Activated T-cell treated with anti-CD3 and anti-CD28 coated beads for 4 hours (primary cell): Measurements from ENCODE around the gene POLR1A.

Experiments
- DNase-seq: peaks from one replicate; pipeline ENCODE4 v3.0.0-alpha.2; 2020

POLR1A gene

DNA sequence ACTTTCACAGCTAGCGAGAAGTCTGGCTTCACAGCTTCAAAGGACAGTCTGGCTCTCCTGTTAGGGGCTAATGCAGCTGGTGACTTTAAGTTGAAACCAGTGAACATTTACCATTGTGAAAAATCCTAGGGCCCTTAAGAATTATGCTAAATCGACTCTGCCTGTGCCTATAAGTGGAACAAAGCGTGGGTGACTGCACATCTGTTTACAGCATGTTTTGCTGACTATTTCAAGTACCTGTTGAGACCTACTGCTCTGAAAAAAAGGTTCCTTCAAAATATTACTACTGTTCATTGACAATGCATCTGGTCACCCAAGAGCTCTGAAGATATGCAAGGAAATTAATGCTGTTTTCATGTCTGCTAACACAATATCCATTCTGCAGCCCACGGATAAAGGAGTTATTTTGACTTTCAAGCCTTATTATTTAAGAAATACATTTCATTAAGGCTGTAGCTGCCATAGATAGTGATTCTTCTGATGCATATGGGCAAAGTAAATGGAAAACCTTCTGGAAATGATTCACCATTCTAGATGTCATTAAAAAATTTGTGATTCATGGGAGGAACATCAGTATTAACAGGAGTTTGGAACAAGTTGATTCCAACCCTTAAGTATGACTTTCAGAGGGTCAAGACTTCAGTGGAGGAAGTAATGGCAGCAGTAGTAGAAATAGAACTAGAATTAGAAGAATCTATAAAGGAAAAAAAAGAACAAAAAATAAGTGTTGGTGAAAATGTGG lies 48.9 kb downstream of the POLR1A start:
- no peak for DNase-seq

- DNase-seq: no peak
These were observed 50.4 kb downstream of the POLR1A start for GRCh38 chr2:86055314-86055713.

DNA sequence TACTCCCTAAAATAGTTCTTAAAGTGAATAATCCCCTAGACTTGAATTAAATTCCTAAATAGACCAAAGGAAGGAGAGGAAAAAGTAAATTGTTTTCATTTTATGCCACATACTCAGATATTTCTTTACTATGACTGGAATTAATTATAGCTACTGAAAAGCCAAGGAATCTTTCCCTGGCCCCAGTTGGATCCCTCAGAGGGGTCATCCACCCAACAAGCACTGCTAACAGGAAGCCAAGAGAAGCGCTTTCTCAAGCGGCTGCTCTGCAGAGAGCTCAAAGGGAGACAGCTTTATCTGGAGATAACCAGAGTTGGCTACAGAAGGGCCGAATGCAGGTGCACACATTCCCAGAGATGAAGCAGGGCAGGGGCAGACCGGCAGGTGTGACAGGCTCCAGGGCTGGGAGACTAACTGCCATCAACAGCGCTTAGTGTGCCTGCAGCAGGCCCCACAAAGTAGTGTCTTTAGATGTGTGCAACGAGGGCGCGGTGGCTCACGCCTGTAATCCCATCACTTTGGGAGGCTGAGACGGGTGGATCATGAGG lies 51.1 kb downstream of the POLR1A start:
- DNase-seq: no peak

DNA sequence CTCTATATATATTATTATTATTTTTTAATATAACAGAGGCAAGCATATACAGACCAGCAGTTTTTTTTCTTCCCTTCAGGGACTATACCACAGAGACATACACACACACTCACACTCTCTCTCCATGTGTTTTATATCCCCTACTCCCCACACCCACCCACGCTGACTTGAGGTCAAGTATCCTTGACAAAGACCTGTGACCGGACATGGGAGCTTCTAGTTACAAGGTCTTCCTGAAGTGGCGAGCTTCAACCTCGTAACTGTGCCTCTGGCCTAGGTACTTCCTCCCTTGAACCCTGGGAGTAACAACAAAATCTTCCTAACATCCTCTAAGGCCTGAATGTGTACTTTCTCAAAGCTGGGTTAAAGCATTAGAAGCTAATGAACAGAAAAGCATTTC lies 52.5 kb downstream of the POLR1A start:
- DNase-seq: no peak

DNA sequence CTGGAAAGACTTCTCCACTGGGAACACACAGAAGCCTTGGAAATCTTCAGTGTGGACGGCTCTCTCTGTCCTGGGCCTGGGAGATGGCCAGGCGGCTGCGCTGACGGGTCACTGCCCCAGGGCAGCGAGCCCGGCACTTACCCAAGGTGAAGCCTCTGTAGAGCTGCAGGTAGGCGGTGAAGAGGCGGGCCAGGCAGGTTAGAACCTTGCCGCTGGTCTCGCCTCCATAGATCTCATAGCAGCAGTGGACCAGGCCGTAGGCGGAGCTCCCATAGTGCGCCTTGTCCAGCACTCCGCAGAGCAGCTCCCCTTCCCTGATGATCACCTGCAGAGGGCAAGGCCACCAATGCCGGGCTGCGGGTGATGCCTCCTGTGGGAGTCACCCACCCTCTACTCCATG lies 53.0 kb downstream of the POLR1A start:
- DNase-seq: no peak

DNA sequence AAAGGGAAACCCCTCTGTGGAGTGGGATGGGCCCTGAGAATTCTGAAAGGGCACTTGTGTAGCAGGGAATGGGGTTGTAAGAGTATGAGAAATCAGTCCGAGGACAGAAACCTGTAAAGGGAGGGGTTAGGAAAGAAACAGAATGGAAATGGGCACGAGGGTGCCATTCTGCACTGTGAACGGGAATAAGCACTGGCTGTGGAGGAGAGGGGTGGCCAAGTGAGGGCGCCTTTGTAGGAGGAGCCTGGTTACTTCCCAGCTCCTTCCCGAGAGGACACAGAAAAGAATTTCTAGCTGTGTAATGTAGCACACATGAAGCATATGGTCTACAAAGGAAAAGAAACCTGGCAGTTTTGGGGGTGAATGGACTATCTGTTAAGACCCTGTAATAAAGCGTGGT lies 53.4 kb downstream of the POLR1A start:
- DNase-seq: no peak

DNA sequence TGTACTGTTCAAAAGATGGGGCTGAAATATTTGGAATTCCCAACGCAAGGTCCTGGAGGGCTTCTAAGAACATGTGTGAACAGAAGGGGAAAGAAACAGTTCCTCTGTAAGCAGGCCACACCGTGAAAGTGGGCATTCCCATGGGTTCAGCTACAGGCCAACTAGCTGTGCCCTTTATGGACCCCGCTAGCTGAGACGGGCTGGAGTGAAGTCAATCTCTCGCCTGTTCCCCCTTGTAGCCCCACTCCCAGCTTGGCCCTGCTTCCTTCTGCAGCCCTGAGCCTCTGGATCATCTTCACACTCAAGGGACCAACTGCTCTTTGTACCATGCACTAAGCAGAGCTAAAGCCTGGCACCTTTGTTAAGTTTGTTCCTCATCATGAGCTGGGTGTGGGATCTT lies 55.4 kb downstream of the POLR1A start:
- no peak for DNase-seq

- DNase-seq: no peak
These were observed 56.2 kb downstream of the POLR1A start for GRCh38 chr2:86049529-86049928.

- no peak for DNase-seq
These were observed 56.8 kb downstream of the POLR1A start for GRCh38 chr2:86048888-86049287.

DNA sequence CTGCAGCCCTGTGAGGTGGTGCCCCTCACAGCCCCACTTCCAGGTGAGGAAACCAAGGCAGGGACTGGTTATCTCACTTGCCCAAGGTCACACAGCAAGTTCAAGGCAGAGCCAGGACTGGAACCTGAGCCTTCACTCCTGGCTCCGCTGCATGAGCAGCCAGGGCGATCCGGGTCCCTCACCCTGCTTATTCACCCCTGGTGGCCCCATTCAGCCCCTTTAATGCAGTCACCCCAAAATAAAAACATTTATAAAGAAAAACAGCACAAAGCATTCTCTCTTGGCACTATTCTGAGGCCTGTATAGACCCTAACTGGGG lies 57.3 kb downstream of the POLR1A start:
- DNase-seq: no peak

DNA sequence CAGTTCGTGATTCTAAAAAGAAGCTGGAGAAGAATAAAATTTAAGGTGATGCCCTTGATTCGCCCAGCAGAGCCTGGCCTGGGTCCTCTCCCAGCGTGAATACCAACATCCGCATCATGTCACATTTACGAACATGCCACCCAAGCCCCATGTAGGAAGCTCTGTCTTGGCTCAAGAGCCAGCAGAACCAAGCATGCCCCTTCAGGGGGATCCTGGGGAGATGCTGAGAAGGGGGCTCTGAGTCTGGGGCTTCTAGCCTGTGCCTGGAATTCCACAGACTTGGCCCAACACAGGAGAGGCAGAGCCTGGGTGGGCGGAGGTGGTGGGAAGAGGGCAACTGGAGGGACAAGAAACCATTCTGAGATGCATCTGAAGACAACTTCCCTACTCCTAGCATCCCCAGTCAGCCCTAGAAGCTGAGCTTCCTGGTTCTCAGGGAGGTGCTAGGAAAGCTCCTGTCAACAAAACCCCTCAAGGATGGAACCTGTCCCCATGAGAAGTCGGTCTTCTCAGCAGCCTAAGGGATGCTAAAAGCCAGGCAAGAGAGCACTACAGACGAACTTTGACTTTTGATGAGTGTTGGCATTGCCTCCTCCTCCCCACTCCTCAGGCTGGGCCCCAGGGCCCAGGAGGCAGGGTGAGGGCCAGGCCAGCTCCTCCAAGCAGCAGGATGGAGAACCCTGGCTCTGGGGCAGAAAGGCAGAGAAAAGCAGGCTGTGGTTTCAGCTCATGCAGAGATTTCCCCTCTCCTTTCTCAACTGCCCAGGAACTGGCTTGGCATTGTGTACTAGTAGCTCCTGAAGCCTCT lies 57.9 kb downstream of the POLR1A start:
- DNase-seq: no peak

GRCh38 chr2:86045541-86045940 lies 60.1 kb downstream of the POLR1A start:
- no peak for DNase-seq

GRCh38 chr2:86044614-86045013 lies 61.1 kb downstream of the POLR1A start:
- DNase-seq: no peak

- no peak for DNase-seq
These were observed 61.6 kb downstream of the POLR1A start for GRCh38 chr2:86044045-86044444.

- DNase-seq: no peak
These were observed 63.2 kb downstream of the POLR1A start for GRCh38 chr2:86042256-86043168.

GRCh38 chr2:86039963-86040655 lies 65.6 kb downstream of the POLR1A start:
- no peak for DNase-seq

DNA sequence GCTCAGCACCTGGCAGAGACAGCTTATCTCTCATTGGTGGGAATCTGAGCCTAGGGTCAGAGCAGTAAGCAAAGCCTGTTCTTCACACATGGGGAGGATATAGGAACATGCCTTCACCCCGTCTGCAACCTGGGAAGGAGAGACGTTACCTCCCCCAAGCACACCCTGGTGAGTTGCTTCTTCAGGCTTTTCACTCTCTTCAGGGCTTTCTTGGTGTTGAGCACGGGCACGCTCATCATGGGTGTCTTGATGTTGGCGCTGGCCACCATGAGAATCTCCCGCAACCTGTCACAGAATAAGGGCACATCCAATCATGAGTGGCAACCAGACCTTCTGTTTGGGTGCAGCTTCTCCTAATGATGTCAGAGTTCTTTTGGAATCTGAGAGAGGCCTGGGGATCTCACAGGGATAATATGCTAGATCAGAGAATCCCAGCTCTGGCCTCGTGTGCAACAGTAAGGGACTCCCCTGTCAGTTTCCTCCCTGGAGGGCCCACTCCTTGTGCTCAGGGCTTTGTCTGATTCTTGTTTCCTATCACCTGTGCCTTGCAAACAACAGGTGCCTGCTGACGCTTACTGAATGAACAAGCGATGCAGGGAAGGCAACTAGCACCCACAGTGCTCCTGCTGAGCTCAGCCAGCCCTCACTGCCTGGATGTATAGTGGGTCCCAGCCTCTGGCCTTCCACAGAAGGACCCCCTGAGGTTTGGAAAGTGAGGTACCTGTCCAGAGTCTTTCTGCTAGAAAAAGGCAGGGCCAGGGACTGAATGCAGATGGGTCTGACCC lies 66.3 kb downstream of the POLR1A start:
- no peak for DNase-seq

GRCh38 chr2:86038291-86039081 lies 67.2 kb downstream of the POLR1A start:
- DNase-seq: peak; percentile 38

GRCh38 chr2:86037795-86038192 lies 67.9 kb downstream of the POLR1A start:
- no peak for DNase-seq

GRCh38 chr2:86037141-86037794 lies 68.4 kb downstream of the POLR1A start:
- DNase-seq: peak; percentile 38
